PC-9 (cell line): ENCODE data around the gene MALSU1.

Source experiments
- CTCF ChIP-seq: fragments of 200-600 bp; sonication (generic); conservative IDR thresholded peaks from 2 replicates; pipeline ENCODE4 v1.6.1; 2017; ENCODE audit warnings: mixed run types, antibody characterized with exemption, mild to moderate bottlenecking, moderate library complexity
- EZH2 ChIP-seq: fragments of 200-600 bp; sonication (generic); IDR thresholded peaks from 2 replicates; pipeline ENCODE4 v1.8.0; 2017; ENCODE audit warnings: antibody characterized with exemption, low read depth

GRCh38 chr7:23345601-23346000 is 46.5 kb downstream of the MALSU1 start:
- TF ChIP-seq CTCF (no peak), EZH2 (no peak)
